ENCODE data around the gene C7orf25.
"Not testable (repeated sequence)": the region's sequence is repeated elsewhere in the genome, so short reads cannot be mapped to it uniquely, and the experiment has no call there.

C7orf25 gene

GRCh38 chr7:42928754-42929153 lies 16.9 kb upstream of the C7orf25 start:
- no peak for DNase-seq

- no peak for DNase-seq
Measured at GRCh38 chr7:42926204-42926603, 14.3 kb upstream of the C7orf25 start.

- DNase-seq, result no peak
Measured at GRCh38 chr7:42925630-42926029, 13.8 kb upstream of the C7orf25 start.

GRCh38 chr7:42924223-42924838 lies 12.5 kb upstream of the C7orf25 start:
- DNase-seq, result no peak

- no peak for DNase-seq
Measured at GRCh38 chr7:42922017-42922753, 10.3 kb upstream of the C7orf25 start.

GRCh38 chr7:42915356-42915755 lies 3.5 kb upstream of the C7orf25 start:
- no peak for DNase-seq

- no peak for DNase-seq
Measured at GRCh38 chr7:42914421-42915045, 2.7 kb upstream of the C7orf25 start.

GRCh38 chr7:42914009-42914408 lies 2.1 kb upstream of the C7orf25 start:
- DNase-seq, result no peak

GRCh38 chr7:42913591-42913990 lies 1.7 kb upstream of the C7orf25 start:
- no peak for DNase-seq

- no peak for DNase-seq
Measured at GRCh38 chr7:42910306-42910705, 1.6 kb downstream of the C7orf25 start.

- DNase-seq, result no peak
Measured at GRCh38 chr7:42907316-42907715, 4.6 kb downstream of the C7orf25 start.

- DNase-seq, result no peak
Measured at GRCh38 chr7:42906181-42906580, 5.7 kb downstream of the C7orf25 start.

- no peak for DNase-seq
Measured at GRCh38 chr7:42902331-42902730, 9.5 kb downstream of the C7orf25 start.

GRCh38 chr7:42900842-42901241 lies 11.0 kb downstream of the C7orf25 start:
- DNase-seq, result no peak

- no peak for DNase-seq
Measured at GRCh38 chr7:42893346-42894240, 18.3 kb downstream of the C7orf25 start.

- no peak for DNase-seq
Measured at GRCh38 chr7:42886893-42887505, 24.9 kb downstream of the C7orf25 start.

GRCh38 chr7:42886129-42886528 lies 25.7 kb downstream of the C7orf25 start:
- DNase-seq, result no peak

- DNase-seq, result not testable (repeated sequence)
Measured at GRCh38 chr7:42885183-42885582, 26.7 kb downstream of the C7orf25 start.

- no peak for DNase-seq
Measured at GRCh38 chr7:42883950-42884349, 27.9 kb downstream of the C7orf25 start.

GRCh38 chr7:42880392-42880791 lies 31.5 kb downstream of the C7orf25 start:
- no peak for DNase-seq

- no peak for DNase-seq
Measured at GRCh38 chr7:42878303-42878702, 33.6 kb downstream of the C7orf25 start.

GRCh38 chr7:42877862-42878261 lies 34.0 kb downstream of the C7orf25 start:
- no peak for DNase-seq

Measured in stimulated activated CD4-positive, alpha-beta T cell treated with anti-CD3 and anti-CD28 coated beads, Interleukin-15, amount 100 ng/mL, for 24 hours (primary cell).